Stimulated activated CD8-positive, alpha-beta memory T cell treated with anti-CD3 and anti-CD28 coated beads, Interleukin-15, amount 100 ng/mL, for 24 hours (primary cell): ENCODE data around the gene PAN2.
"Not testable (repeated sequence)": the region's sequence is repeated elsewhere in the genome, so short reads cannot be mapped to it uniquely, and the experiment has no call there.

Experiments used
- DNase-seq: peaks from one replicate; pipeline ENCODE4 v3.0.0-alpha.2; 2020; ENCODE audit warnings: low read depth

Gene PAN2

DNA sequence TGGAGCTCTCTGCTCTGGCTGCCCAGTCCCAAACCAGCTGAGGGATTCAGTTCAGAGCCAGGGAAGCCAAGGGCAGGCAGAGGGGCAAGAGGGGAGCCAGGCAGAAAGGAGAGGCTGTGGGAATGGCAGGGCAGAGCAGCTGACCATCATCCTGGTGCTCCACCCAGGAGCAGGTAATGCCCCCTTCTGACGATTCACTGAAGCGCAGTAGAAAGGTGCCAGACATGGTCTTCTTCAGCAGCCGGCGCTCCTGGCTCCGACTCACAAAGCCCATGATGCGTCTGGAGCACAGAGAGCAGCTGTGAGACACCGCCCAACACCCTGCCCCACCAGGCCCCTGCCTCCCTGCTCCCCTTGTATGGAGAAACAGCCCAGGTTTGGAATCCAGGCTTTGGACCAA is 12.9 kb upstream of the PAN2 start:
- no peak for DNase-seq

DNA sequence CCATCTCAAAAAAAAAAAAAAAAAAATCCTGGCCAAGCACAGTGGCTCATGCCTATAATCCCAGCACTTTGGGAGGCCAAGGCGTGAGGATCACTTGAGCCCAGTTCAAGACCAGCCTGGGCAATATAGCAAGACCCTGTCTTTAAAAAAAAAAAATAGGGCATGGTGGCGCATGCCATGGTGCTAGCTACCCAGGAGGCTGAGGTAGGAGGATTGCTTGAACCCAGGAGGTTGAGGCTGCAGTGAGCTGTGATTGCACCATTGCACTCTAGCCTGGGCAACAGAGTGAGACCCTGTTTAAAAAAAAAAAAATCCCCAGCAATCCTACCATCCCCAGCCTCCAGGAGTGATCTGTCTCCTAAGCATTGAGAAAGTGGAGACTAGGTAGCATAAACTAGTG is 8.5 kb upstream of the PAN2 start:
- not testable (repeated sequence) for DNase-seq

DNA sequence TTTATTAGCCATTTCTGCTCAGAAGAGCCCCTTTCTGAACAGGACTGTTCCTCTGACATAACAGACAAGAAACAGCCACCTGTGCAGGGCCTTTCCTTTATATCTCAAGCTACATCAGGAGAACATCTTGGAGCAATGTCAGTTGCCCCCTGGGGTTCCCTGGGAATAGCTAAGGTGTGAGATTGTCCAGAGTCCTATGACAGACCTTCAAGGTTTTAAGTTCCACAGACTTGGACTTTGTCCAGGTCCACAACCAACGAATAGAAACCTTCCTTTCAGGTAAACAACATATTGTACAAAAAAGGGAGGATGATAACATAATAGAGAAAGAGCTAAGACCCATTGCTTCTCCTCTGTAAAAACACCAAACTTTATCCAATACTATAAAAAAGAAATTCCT is 7.8 kb upstream of the PAN2 start:
- no peak for DNase-seq

DNA sequence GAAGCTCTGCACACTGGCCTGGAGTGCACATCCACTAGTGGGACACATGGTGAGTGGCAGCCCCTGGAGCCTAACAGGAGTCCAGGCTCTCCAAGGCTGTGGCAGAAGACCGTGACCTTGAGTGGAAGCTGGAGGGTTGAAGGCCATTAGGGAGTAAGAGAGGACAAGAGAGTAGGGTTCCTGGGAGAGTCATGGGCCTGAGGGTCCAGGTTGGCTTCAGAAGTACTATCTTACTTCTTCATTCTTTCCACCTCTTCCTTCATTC is 5.3 kb upstream of the PAN2 start:
- no peak for DNase-seq

DNA sequence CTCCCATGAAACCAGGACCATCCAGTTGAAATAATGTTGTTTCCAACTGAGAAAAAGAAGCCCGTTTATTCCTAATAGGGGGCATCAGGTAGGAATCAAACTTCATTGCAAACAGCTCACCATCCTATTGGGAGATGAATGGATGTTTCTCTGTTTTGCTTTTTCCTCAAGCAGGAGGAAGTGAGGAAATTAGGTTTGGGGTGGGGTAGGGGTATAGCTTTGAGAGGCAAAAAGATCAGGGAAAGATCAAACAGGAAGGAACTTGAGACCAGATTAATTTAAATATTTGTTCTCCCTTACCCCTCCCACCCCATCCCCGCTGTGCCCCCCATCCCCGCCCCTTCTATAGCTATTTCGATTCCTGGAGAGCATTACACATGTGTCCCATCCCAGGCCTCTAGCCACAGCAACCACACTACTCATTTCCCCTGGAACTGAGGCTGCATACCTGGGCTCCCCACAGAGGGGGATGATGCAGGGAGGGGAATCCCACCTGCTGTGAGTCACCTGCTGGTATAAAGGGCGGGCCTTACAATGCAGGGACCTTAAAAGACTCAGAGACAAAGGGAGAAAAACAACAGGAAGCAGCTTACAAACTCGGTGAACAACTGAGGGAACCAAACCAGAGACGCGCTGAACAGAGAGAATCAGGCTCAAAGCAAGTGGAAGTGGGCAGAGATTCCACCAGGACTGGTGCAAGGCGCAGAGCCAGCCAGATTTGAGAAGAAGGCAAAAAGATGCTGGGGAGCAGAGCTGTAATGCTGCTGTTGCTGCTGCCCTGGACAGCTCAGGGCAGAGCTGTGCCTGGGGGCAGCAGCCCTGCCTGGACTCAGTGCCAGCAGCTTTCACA is 4.7 kb upstream of the PAN2 start, which contains the start of gene IL23A:
IL23A (plus strand) TSS at position 577 of the 850 bp plus-strand sequence; CDS start at position 738, 161 bp downstream.
- no peak for DNase-seq

DNA sequence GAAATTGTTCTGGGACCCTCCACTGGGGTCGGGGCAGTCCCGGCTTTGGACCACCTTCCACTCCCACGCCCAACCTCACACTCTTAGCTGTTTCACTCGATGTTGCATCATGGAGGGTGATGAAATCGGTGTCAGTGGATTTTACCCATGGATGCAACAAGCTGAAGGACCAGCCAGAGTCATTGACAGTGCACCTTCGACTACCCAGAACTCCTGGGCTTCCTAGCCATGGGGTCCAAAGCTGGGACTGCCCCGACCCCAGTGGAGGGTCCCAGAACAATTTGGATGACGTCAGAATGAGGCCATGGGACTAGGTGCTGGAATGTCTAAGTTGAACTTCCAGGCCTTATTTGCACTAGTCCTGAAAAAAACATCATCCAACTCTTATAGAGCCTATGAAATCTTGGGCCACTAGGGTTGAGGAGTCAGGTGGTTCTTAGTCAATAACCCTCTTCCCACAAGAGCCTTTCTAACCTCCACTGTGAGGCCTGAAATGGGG is 4.0 kb upstream of the PAN2 start:
- DNase-seq: no peak

DNA sequence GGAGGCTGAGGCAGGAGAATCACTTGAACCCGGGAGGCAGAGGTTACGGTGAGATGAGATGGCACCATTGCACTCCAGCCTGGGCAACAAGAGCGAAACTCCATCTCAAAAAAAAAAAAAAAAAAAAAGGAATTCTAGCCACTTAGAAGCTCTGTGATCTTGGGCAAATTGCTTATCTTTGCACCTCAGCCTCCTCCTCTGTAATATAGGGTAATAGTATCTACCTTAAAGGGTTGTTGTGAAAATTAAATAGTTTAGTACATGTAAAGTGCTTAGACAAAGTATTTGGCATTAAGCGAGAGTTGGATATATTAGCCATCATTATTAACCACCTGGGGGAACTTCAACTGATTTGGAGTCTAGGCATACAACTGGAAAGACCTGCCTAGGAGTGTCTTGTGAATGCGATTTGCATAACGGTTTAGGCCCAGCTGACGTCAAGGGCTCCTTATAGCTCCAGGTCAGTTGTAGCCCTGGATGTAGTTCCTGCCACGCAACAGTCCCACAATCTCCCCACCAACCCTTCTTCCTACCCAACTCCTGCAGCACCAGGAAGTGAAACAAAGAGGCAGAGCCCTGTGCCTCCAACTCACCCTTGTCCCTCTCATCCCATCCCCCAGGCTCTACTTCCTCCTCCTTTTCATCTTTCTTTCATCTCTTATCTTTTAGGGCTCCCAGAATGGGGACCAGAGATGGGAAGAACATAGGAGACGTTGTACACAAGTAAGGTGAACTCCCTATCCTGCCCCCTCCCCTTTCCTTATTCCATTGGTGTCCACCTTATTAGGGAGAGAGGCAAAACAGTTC is 2.8 kb upstream of the PAN2 start:
- DNase-seq: no peak

DNA sequence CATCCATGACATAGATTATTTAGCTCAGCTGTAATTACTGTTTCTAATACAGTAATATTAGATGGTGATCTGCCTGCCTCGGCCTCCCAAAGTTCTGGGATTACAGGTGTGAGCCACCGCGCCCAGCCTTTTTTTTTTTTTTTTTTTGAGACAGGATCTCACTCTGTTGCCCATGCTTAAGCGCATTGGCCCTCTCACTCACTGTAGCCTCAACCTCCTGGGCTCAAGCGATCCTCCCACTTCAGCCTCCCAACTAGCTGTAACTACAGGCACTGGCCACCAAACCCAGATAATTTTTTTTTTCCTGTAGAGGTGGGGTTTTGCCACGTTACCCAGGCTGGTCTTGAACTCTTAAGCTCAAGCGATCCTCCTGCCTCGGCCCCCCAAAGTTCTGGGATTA is 1.7 kb upstream of the PAN2 start:
- DNase-seq: not testable (repeated sequence)

DNA sequence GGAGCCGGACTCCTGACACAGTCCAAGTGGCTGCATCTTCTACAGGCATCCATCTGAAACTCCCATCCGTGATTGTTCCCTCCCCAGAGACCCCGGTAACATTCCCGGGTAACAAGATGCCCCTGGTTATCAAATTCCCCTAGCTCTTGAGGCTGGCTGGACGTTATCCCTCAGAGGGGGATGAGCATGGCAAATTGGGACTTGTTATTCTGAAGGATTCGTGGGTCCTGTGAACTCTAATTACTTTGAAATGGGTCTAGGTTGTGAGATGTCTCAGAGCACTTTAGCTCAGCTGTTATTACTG is 642 bp upstream of the PAN2 start:
- DNase-seq: no peak

DNA sequence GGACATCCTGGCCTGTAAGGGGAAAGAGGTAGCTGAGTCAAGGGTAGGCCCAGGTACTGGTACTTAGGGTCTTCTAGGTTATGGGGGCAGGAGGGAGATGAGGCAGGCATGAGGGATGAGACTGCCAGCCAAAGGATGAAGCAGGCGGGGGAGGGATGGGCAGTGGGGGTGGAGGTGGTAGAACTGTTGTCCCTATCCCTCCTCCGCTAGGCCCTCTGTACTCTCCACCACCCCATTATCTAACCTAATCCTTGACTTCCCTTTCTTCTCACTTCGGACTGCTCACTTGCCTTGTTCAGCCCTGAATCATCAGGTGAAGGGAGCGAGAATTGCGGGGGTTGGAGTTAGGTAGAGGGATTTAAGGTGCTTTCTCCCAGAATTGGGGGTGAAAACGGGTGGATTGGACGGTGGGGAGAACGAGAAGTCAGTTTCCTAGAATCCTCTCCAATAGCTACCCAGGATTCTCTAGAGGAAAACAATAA is 562 bp downstream of the PAN2 start:
- no peak for DNase-seq

DNA sequence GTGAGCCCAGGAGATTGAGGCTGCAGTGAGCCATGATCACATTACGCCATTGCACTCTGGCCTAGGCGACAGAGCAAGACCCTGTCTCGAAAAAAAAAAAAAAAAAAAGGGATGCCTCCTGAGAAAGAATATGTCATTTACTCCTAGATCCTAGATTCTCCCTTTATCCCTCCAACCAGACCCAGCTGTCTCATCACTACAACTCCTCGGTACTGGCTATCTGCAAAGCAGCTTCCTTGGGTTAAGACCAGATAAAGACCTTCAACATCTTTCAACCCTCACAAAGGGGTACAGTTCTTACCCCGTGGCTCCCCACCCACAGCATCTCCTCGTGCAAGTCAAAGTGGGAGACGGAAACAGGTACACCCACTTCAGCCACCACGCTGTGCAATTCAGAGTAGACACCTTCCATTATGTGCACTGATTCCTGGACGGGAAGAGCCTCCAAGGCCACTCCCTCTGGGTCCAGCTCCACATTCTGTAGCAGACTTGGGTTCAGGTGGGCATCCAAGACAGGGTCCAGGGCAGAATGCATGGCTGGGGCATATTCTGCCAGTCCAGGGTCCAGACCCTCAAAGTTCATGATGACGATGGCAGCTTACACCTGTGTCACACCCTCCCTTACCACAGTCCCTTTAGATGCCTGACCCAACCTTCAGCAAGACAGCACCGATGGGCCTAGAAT is 1.1 kb downstream of the PAN2 start:
- DNase-seq: no peak

DNA sequence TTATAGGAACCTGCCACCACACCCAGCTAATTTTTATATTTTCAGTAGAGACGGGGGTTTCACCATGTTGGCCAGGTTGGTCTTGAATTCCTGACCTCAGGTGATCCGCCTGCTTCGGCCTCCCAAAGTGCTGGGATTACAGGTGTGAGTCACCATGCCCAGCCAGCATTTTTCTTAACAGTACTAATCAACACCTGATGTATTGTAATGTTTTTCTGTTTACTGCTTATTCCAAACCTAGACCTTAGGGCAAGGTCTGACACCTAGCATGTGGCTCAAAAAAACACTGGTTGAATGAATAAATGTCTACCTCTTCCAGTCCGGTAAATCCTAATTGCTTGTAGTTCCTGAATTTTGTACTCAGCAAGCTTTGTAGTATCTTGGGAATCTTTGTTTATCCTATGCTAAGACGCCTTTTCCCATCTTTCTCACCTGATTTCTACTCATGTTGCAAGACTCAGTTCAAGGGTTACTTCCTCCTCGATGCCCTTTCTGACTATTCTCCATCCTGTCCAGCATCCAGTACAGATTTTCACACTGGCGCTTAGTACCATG is 2.8 kb downstream of the PAN2 start:
- DNase-seq: no peak

DNA sequence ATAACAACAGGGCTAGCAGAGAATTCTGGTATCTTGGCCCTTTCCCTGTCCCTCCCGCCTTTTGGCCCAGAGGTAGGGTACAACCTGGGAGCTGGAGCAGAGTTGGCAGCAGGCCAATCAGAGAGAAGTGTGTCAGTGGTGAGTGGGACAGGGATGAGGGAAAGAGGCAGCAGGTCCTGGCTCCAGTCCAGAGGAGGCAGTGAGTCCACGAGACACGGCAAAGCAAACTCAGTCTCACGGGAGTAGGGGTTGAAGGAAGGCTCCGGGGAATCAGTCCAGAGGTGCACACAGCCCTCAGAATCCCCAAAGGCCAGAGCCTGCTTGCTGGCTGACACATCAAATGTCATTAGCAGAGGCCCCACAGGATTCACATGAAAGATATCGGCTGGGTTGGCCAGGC is 7.3 kb downstream of the PAN2 start:
- DNase-seq: no peak

DNA sequence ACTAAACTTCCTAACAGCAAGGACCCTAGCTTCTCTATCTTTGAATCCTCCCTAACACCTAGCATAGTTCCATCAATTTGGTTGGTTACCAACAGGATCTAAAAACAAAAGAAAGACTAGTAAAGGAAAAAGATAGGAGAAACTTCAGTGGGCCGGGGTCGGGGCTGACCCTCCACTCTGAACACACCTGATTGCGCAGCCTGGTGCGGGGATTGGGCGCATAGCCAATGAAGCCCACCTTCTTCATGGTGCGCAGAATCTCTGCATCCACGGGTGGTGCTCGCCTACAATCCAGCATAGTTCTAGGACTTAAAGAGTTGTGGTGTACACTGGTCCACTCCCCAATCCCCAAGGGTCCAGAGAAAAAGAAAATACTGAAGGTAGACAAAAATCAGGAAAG is 7.7 kb downstream of the PAN2 start:
- DNase-seq: no peak

DNA sequence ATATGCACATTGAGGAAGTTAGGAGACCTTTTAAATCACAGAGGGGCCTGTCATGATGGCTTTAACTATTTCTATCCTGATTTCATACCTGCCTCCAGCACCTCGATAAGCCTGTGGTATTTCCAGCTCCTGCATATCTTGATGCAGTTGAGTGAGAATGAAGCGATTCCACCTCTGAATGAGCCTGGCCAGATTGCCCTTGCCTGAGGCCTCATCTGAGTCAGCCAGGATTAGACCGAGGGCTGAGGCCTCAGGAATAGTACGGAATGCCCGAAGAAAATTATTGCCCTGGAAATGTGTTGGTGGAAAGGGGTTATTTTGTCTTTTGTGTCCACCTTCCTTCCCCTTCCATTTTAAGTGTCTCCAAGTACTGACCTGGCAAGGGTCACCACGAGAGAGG is 9.6 kb downstream of the PAN2 start:
- DNase-seq: no peak

DNA sequence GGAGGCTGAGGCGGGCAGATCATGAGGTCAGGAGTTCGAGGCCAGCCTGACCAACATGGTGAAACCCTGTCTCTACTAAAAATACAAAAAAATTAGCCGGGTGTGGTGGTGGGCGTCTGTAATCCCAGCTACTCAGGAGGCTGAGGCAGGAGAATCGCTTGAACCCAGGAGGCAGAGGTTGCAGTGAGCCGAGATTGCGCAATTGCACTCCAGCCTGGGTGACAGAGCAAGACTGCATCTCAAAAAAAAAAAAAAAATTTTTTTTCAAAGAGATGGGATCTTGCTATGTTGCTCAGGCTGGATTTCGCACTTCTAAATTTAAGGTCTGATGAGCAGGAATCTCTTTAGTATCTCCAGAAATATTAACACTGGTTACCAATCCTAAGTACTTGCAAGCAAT is 12.2 kb downstream of the PAN2 start:
- not testable (repeated sequence) for DNase-seq

DNA sequence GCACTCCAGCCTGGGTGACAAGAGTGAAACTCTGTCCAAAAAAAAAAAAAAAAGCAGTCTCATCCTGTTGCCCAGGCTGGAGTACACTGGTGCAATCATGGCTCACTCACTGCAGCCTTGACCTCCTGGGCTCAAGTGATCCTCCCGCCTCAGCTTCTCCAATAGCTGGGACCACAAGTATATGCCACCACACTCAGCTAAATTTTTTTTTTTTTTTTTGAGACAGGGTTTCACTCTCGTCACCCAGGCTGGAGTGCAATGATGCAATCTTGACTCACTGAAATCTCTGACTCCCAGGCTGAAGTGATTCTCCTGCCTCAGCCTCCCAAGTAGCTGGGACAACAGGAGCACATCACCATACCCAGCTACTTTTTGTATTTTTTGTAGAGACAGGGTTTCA is 12.8 kb downstream of the PAN2 start:
- no peak for DNase-seq

DNA sequence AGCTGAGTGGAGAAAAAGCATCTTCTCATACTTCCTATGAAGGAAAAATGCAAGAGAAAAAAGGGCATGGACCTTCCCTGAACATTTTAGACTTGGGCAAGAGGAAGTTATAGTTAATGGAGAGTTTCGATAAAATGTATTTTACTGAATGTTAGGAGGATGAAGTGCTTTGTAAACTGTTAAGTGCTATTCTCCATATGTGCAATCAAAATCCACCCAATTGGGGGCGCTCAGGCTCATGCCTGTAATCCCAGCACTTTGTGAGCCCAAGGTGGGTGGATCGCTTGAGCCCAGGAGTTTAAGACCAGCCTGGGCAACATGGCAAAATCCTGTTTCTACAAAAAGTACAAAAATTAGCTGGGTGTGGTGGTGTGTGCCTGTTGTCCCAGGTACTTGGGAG is 16.1 kb downstream of the PAN2 start:
- DNase-seq: no peak

DNA sequence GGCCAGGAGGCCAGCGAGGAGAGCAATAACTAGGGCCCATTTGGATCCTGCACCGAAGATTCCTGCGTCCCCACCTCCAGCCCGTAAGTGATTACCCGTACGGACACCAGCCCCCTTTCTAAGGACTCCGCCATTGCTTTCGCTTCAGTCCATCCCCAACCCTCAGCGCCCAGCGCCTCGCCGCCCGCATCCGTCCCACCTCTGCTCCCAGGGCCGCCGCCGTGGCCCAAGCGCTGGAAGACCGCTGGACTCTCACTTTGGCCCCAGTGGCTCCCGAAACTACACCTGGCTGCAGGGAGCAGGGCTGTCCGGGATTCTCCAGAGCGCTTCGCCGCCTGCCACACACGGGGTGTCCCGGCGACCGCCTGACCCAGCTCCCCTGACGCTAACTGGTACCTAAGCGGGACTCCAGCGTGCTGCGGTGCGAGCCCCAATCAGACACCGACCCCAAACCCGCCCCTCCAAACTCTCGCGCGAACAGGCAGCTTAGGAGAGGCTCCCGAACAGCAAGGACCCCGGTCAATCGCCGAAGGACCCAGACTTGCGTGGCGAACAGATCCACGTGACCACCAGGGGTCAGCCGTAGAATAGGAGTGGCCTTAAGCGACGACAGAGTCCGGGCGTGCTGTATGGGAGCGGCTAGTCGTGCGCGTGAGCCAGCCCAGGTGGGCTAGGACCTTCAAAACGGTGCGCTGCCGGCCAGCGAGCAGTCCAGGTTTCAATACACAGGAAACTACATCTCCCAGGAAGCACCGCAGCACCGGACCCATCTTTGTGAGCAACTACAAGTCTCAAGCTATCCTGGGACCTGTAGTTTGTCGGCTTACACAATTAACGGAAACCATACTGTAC is 18.0 kb downstream of the PAN2 start, which contains the start of gene CNPY2:
CNPY2 (minus strand) TSS at position 367 of the 852 bp plus-strand sequence. CDS start 771 bp downstream, outside the sequence.
- peak; percentile 74 for DNase-seq

DNA sequence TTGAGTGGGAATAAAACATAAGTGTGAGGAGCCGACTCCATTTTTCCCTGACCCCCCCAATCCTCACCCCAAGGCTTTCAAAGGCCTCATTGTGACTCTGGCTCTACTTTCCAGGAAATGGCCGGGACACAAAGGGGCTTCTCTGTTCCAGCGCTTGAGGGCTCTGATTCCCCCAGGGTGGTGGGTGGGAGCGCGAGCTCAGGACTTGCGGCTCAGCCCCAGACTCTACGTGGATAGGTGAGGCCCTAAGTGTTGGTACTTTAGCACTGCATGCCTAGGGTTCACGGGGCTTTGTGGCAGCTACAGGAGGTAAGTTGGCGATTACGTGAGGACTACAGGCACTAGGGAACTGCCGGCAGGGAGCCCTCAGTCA is 18.6 kb downstream of the PAN2 start:
- no peak for DNase-seq

DNA sequence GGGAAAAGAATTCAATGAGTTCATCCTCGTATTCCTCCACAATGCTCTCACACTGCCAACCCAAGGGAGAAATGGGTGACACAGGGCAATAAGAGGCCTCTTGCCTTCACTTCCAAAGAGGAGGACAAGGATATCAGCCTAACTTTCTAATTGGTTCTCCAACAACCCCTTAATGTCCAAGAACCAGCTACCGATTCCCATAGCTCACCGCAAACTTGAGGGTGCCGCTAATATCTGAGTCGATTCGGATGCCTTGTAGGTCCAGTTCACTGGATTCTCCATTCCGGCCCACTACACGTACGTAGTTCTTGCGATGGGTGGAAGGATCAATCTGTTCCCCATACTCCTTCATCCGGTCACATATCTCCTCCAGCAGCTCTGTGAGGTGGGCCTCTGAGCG is 22.8 kb downstream of the PAN2 start:
- DNase-seq: no peak

DNA sequence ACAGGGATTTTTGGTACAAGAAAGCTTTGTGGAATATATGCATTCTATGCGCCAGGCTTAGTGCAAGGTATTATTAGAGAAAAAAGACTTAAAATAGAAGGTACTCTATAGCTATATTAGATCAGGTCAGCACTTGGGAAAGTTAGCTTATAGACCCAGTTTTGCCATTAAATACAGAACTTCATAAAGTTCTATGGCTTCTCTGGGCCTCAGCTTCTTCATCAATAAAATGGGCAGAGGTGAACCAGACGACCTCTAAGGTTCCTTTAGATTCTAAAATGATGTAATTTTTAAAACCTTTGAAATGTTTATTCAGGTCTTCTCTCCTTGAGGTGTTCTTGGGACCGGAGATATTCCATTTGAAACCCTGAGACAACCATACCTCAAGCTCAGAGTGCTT is 25.1 kb downstream of the PAN2 start:
- no peak for DNase-seq
